ENCODE data around the gene BMPER. TPM values are rescaled to one million over a fixed set of nuclear protein-coding genes. Genes with fewer than 3 reads are reported as not detected.

The BMPER gene
- polyA plus RNA-seq, 1 donor from 2014 or later: 2.1 TPM

- Histone ChIP-seq H3F3A (ENCODE audit: insufficient read depth, low read length, poor library complexity, severe bottlenecking) (no peaks in the 10 kb centered on the region), H3K36me3 (ENCODE audit: insufficient read depth, low read length) (no peaks in the 10 kb centered on the region), H3K4me3 (ENCODE audit: low read length) (no peak overlapping the region), H3K4me2 (ENCODE audit: low read length) (no peak overlapping the region), H3K79me2 (replicated peaks; ENCODE audit: insufficient read depth, low read length) (no peaks in the 10 kb centered on the region), H3K9me2 (ENCODE audit: insufficient read depth, low read length) (no peaks in the 10 kb centered on the region), H3K27ac (ENCODE audit: low read length) (no peak overlapping the region), H3K27me3 (ENCODE audit: insufficient read depth, low read depth, low read length) (no peaks in the 10 kb centered on the region), H4K20me1 (ENCODE audit: insufficient read depth) (no peaks in the 10 kb centered on the region), H3K9ac (ENCODE audit: low read length) (no peak overlapping the region), H3K9me3 (ENCODE audit: low read length) (no peaks in the 10 kb centered on the region), H2AFZ (ENCODE audit: low read depth, low read length) (no peak overlapping the region)
- TF ChIP-seq EZH2 (IDR thresholded peaks at IDR 0.05; ENCODE audit: borderline replicate concordance, insufficient read depth, low read length, poor library complexity, severe bottlenecking) (no peak), SMC3 (conservative IDR thresholded peaks at IDR 0.05; ENCODE audit: poor library complexity) (no peak), CTCF (IDR thresholded peaks at IDR 0.05; ENCODE audit: poor library complexity, severe bottlenecking) (no peak), POLR2AphosphoS5 (IDR thresholded peaks at IDR 0.05) (no peak), TAF1 (IDR thresholded peaks at IDR 0.05; ENCODE audit: low read depth) (no peak), EP300 (conservative IDR thresholded peaks at IDR 0.05; ENCODE audit: poor library complexity, severe bottlenecking) (no peak), MXI1 (conservative IDR thresholded peaks at IDR 0.05; ENCODE audit: poor library complexity, severe bottlenecking) (no peak), RAD21 (conservative IDR thresholded peaks at IDR 0.05) (no peak), REST (IDR thresholded peaks at IDR 0.05; ENCODE audit: borderline replicate concordance) (no peak)
Measured at GRCh38 chr7:34062826-34063225, 157.5 kb downstream of the BMPER start.

GRCh38 chr7:34064519-34065158 lies 159.3 kb downstream of the BMPER start:
- Histone ChIP-seq H4K20me1 (ENCODE audit: insufficient read depth) (no peaks in the 10 kb centered on the region), H3K27me3 (ENCODE audit: insufficient read depth, low read depth, low read length) (no peaks in the 10 kb centered on the region), H3K9me3 (ENCODE audit: low read length) (no peaks in the 10 kb centered on the region), H3K9me2 (ENCODE audit: insufficient read depth, low read length) (no peaks in the 10 kb centered on the region), H3K4me3 (ENCODE audit: low read length) (no peak overlapping the region), H3K27ac (ENCODE audit: low read length) (no peak overlapping the region), H3K79me2 (replicated peaks; ENCODE audit: insufficient read depth, low read length) (no peaks in the 10 kb centered on the region), H3K9ac (ENCODE audit: low read length) (no peak overlapping the region), H2AFZ (ENCODE audit: low read depth, low read length) (no peak overlapping the region), H3F3A (ENCODE audit: insufficient read depth, low read length, poor library complexity, severe bottlenecking) (no peaks in the 10 kb centered on the region), H3K36me3 (ENCODE audit: insufficient read depth, low read length) (no peaks in the 10 kb centered on the region), H3K4me2 (ENCODE audit: low read length) (no peak overlapping the region)
- TF ChIP-seq MXI1 (conservative IDR thresholded peaks at IDR 0.05; ENCODE audit: poor library complexity, severe bottlenecking): no peak
- no peak for TF ChIP-seq POLR2AphosphoS5 (IDR thresholded peaks at IDR 0.05)
- TF ChIP-seq SMC3 (conservative IDR thresholded peaks at IDR 0.05; ENCODE audit: poor library complexity): no peak
- TF ChIP-seq CTCF (IDR thresholded peaks at IDR 0.05; ENCODE audit: poor library complexity, severe bottlenecking): no peak
- no peak for TF ChIP-seq TAF1 (IDR thresholded peaks at IDR 0.05; ENCODE audit: low read depth)
- no peak for TF ChIP-seq EP300 (conservative IDR thresholded peaks at IDR 0.05; ENCODE audit: poor library complexity, severe bottlenecking)
- TF ChIP-seq REST (IDR thresholded peaks at IDR 0.05; ENCODE audit: borderline replicate concordance): no peak
- no peak for TF ChIP-seq RAD21 (conservative IDR thresholded peaks at IDR 0.05)
- TF ChIP-seq EZH2 (IDR thresholded peaks at IDR 0.05; ENCODE audit: borderline replicate concordance, insufficient read depth, low read length, poor library complexity, severe bottlenecking): no peak

Data from neural cell (in vitro differentiated cells).